Activated naive CD4-positive, alpha-beta T cell treated with anti-CD3 and anti-CD28 coated beads, Interleukin-2, amount 50 U/mL, for 24 hours (primary cell): ENCODE measurements around the gene GNGT2.

Experiments
- H3K27ac Mint-ChIP-seq: one replicate; pipeline ENCODE4 v1.8.0; 2021; ENCODE audit warnings: mild to moderate bottlenecking, mixed read lengths
- H3K27me3 Mint-ChIP-seq: one replicate; pipeline ENCODE4 v1.8.0; 2021; ENCODE audit warnings: mixed read lengths
- H3K36me3 Mint-ChIP-seq: one replicate; pipeline ENCODE4 v1.8.0; 2021; ENCODE audit warnings: mixed read lengths
- H3K4me1 Mint-ChIP-seq: one replicate; pipeline ENCODE4 v1.8.0; 2021; ENCODE audit warnings: mixed read lengths
- H3K4me3 Mint-ChIP-seq: one replicate; pipeline ENCODE4 v1.8.0; 2021; ENCODE audit warnings: mild to moderate bottlenecking, mixed read lengths
- H3K9me3 Mint-ChIP-seq: one replicate; pipeline ENCODE4 v1.8.0; 2021; ENCODE audit warnings: mixed read lengths

Gene GNGT2

GRCh38 chr17:49235896-49236295, 25.5 kb upstream of the GNGT2 start:
- Mint-ChIP-seq H3K27ac (no peak overlapping the region), H3K4me3 (no peak overlapping the region), H3K4me1 (peaks cover 4% of the 10 kb centered on the region)

GRCh38 chr17:49234509-49235080, 24.2 kb upstream of the GNGT2 start:
- H3K4me1 Mint-ChIP-seq: peaks cover 6% of the 10 kb centered on the region
- H3K9me3 Mint-ChIP-seq: no peaks in the 10 kb centered on the region
- H3K27me3 Mint-ChIP-seq: peaks cover 1% of the 10 kb centered on the region
- no peak overlapping the region for H3K27ac Mint-ChIP-seq
- no peaks in the 10 kb centered on the region for H3K36me3 Mint-ChIP-seq
- no peak overlapping the region for H3K4me3 Mint-ChIP-seq

More at GRCh38 chr17:49235896-49236295, 25.5 kb upstream of the GNGT2 start:
- no peaks in the 10 kb centered on the region for H3K36me3 Mint-ChIP-seq
- no peaks in the 10 kb centered on the region for H3K9me3 Mint-ChIP-seq
- peaks cover 1% of the 10 kb centered on the region for H3K27me3 Mint-ChIP-seq

GRCh38 chr17:49231563-49231894, 21.2 kb upstream of the GNGT2 start:
- H3K27ac Mint-ChIP-seq: no peak overlapping the region
- H3K27me3 Mint-ChIP-seq: peaks cover 1% of the 10 kb centered on the region
- no peaks in the 10 kb centered on the region for H3K9me3 Mint-ChIP-seq
- H3K4me1 Mint-ChIP-seq: peaks cover 9% of the 10 kb centered on the region
- H3K36me3 Mint-ChIP-seq: no peaks in the 10 kb centered on the region
- H3K4me3 Mint-ChIP-seq: peak overlapping the region; percentile 90

GRCh38 chr17:49230636-49231562, 20.5 kb upstream of the GNGT2 start, which contains the start of gene PHOSPHO1:
Gene PHOSPHO1 (minus strand): TSS chr17:49230787. CDS start chr17:49226691, 4,096 bp downstream.
- Mint-ChIP-seq H3K36me3 (no peaks in the 10 kb centered on the region), H3K4me3 (peak within 1 kb of the TSS; percentile 90), H3K9me3 (no peaks in the 10 kb centered on the region), H3K27me3 (peaks cover 1% of the 10 kb centered on the region), H3K4me1 (peaks cover 9% of the 10 kb centered on the region), H3K27ac (no peak within 1 kb of the TSS)

- Mint-ChIP-seq H3K27me3 (peaks cover 1% of the 10 kb centered on the region), H3K27ac (no peak overlapping the region)
Observed at GRCh38 chr17:49229805-49230600, 19.6 kb upstream of the GNGT2 start.

GRCh38 chr17:49229076-49229804, 18.9 kb upstream of the GNGT2 start:
- H3K27me3 Mint-ChIP-seq: peaks cover 1% of the 10 kb centered on the region
- peaks cover 17% of the 10 kb centered on the region for H3K4me1 Mint-ChIP-seq
- no peak overlapping the region for H3K27ac Mint-ChIP-seq
- H3K36me3 Mint-ChIP-seq: no peaks in the 10 kb centered on the region
- no peaks in the 10 kb centered on the region for H3K9me3 Mint-ChIP-seq
- H3K4me3 Mint-ChIP-seq: peak overlapping the region; percentile 68

More at GRCh38 chr17:49229805-49230600, 19.6 kb upstream of the GNGT2 start:
- H3K4me3 Mint-ChIP-seq: peak overlapping the region; percentile 90
- H3K36me3 Mint-ChIP-seq: no peaks in the 10 kb centered on the region
- H3K4me1 Mint-ChIP-seq: peaks cover 14% of the 10 kb centered on the region
- H3K9me3 Mint-ChIP-seq: no peaks in the 10 kb centered on the region

- Mint-ChIP-seq H3K27me3 (peaks cover 1% of the 10 kb centered on the region), H3K27ac (peak overlapping the region; percentile 44), H3K4me3 (no peak overlapping the region), H3K9me3 (no peaks in the 10 kb centered on the region), H3K4me1 (peaks cover 28% of the 10 kb centered on the region), H3K36me3 (no peaks in the 10 kb centered on the region)
Observed at GRCh38 chr17:49227436-49228261, 17.3 kb upstream of the GNGT2 start.

- no peaks in the 10 kb centered on the region for H3K36me3 Mint-ChIP-seq
- H3K4me3 Mint-ChIP-seq: no peak overlapping the region
- H3K9me3 Mint-ChIP-seq: no peaks in the 10 kb centered on the region
- peaks cover 1% of the 10 kb centered on the region for H3K27me3 Mint-ChIP-seq
- H3K27ac Mint-ChIP-seq: no peak overlapping the region
- peaks cover 31% of the 10 kb centered on the region for H3K4me1 Mint-ChIP-seq
Observed at GRCh38 chr17:49226771-49227435, 16.5 kb upstream of the GNGT2 start.

- Mint-ChIP-seq H3K36me3 (no peaks in the 10 kb centered on the region), H3K27ac (no peak overlapping the region), H3K4me3 (no peak overlapping the region), H3K4me1 (peaks cover 26% of the 10 kb centered on the region), H3K9me3 (no peaks in the 10 kb centered on the region), H3K27me3 (no peaks in the 10 kb centered on the region)
Observed at GRCh38 chr17:49225554-49226236, 15.3 kb upstream of the GNGT2 start.

GRCh38 chr17:49224997-49225337, 14.6 kb upstream of the GNGT2 start:
- peaks cover 29% of the 10 kb centered on the region for H3K4me1 Mint-ChIP-seq
- no peaks in the 10 kb centered on the region for H3K36me3 Mint-ChIP-seq
- no peaks in the 10 kb centered on the region for H3K27me3 Mint-ChIP-seq
- no peaks in the 10 kb centered on the region for H3K9me3 Mint-ChIP-seq
- H3K27ac Mint-ChIP-seq: no peak overlapping the region
- peak overlapping the region; percentile 85 for H3K4me3 Mint-ChIP-seq

GRCh38 chr17:49224198-49224996, 14.0 kb upstream of the GNGT2 start:
- Mint-ChIP-seq H3K4me1 (peaks cover 28% of the 10 kb centered on the region), H3K36me3 (no peaks in the 10 kb centered on the region), H3K27ac (no peak overlapping the region), H3K9me3 (no peaks in the 10 kb centered on the region), H3K27me3 (no peaks in the 10 kb centered on the region), H3K4me3 (peak overlapping the region; percentile 85)

- Mint-ChIP-seq H3K4me3 (peak overlapping the region; percentile 85), H3K27ac (peak overlapping the region; percentile 62), H3K4me1 (peaks cover 34% of the 10 kb centered on the region), H3K9me3 (no peaks in the 10 kb centered on the region), H3K36me3 (peaks cover 3% of the 10 kb centered on the region), H3K27me3 (no peaks in the 10 kb centered on the region)
Observed at GRCh38 chr17:49223517-49224197, 13.3 kb upstream of the GNGT2 start.

GRCh38 chr17:49223168-49223516, 12.8 kb upstream of the GNGT2 start:
- H3K4me3 Mint-ChIP-seq: peak overlapping the region; percentile 85
- no peaks in the 10 kb centered on the region for H3K27me3 Mint-ChIP-seq
- H3K4me1 Mint-ChIP-seq: peaks cover 39% of the 10 kb centered on the region
- H3K27ac Mint-ChIP-seq: no peak overlapping the region
- H3K36me3 Mint-ChIP-seq: peaks cover 3% of the 10 kb centered on the region
- no peaks in the 10 kb centered on the region for H3K9me3 Mint-ChIP-seq
